Esophagus muscularis mucosa (tissue), 4 donors: ENCODE data around the gene DUSP2.

Experiments used
- EP300 ChIP-seq: sonication (generic); formaldehyde crosslinking; IDR thresholded peaks from one replicate; pipeline ENCODE4 v1.6.1; 2017; ENCODE audit warnings: antibody characterized with exemption
- POLR2A ChIP-seq: fragments of 450-650 bp; IDR thresholded peaks from one replicate; pipeline ENCODE4 v1.6.1; 2017; ENCODE audit warnings: antibody characterized with exemption, moderate library complexity, mild to moderate bottlenecking, low read depth
- POLR2AphosphoS5 ChIP-seq, 2 donors: sonication (generic); formaldehyde crosslinking; IDR thresholded peaks; one replicate each; pipeline ENCODE4 v1.6.1; 2017; ENCODE audit warnings: antibody characterized with exemption in 2 of 2
- TF ChIP-seq, protein P1 (sequence below), 3 experiments: fragments of 200-600 bp in 2 of 3; fragments of 450-650 bp in 1 of 3; sonication (generic) in 2 of 3; IDR thresholded peaks; one replicate each; pipeline ENCODE4 v1.5.1; 2017 to 2019; ENCODE audit warnings: antibody characterized with exemption in 3 of 3, mild to moderate bottlenecking in 2 of 3, moderate library complexity in 1 of 3

- TF ChIP-seq, protein P1, sequence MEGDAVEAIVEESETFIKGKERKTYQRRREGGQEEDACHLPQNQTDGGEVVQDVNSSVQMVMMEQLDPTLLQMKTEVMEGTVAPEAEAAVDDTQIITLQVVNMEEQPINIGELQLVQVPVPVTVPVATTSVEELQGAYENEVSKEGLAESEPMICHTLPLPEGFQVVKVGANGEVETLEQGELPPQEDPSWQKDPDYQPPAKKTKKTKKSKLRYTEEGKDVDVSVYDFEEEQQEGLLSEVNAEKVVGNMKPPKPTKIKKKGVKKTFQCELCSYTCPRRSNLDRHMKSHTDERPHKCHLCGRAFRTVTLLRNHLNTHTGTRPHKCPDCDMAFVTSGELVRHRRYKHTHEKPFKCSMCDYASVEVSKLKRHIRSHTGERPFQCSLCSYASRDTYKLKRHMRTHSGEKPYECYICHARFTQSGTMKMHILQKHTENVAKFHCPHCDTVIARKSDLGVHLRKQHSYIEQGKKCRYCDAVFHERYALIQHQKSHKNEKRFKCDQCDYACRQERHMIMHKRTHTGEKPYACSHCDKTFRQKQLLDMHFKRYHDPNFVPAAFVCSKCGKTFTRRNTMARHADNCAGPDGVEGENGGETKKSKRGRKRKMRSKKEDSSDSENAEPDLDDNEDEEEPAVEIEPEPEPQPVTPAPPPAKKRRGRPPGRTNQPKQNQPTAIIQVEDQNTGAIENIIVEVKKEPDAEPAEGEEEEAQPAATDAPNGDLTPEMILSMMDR (IDR thresholded peaks at IDR 0.05): no peak
- no peak for TF ChIP-seq POLR2A
- no peak for TF ChIP-seq POLR2AphosphoS5 (IDR thresholded peaks at IDR 0.05)
- no peak for TF ChIP-seq EP300
Observed at GRCh38 chr2:96186562-96186961, 41.3 kb upstream of the DUSP2 start.
